Neuron (in vitro differentiated cells): ENCODE results near the gene GAB2.
A peak's percentile ranks its signal among the peaks of the same experiment; 100 is the strongest.

Experiments
- H2AFZ ChIP-seq: one replicate; pipeline ENCODE4 v1.6.1; 2013; ENCODE audit warnings: low read depth, mild to moderate bottlenecking, inconsistent platforms, low read length, moderate library complexity
- H3K27me3 ChIP-seq: one replicate; pipeline ENCODE4 v1.6.1; 2013; ENCODE audit warnings: low read length; ENCODE audit not compliant: insufficient read depth
- H3K36me3 ChIP-seq: one replicate; pipeline ENCODE4 v1.6.1; 2013; ENCODE audit warnings: low read length; ENCODE audit not compliant: insufficient read depth
- H3K4me1 ChIP-seq: one replicate; pipeline ENCODE4 v1.6.1; 2013; ENCODE audit warnings: low read length; ENCODE audit not compliant: insufficient read depth
- H3K4me3 ChIP-seq: 2 replicates; pipeline ENCODE4 v1.5.1; 2013; ENCODE audit warnings: mild to moderate bottlenecking, low read length, moderate library complexity
- H3K9me3 ChIP-seq: one replicate; pipeline ENCODE4 v1.6.1; 2013; ENCODE audit warnings: low read length

Gene GAB2

GRCh38 chr11:78349624-78350023 is 68.0 kb downstream of the GAB2 start:
- H3K4me1 ChIP-seq: peaks cover 30% of the 10 kb centered on the region
- no peak overlapping the region for H2AFZ ChIP-seq
- peak overlapping the region; percentile 15 for H3K4me3 ChIP-seq
- H3K36me3 ChIP-seq: no peaks in the 10 kb centered on the region
- H3K9me3 ChIP-seq: no peaks in the 10 kb centered on the region
- H3K27me3 ChIP-seq: no peaks in the 10 kb centered on the region

GRCh38 chr11:78349114-78349513 is 68.5 kb downstream of the GAB2 start:
- Histone ChIP-seq H3K27me3 (no peaks in the 10 kb centered on the region), H3K9me3 (no peaks in the 10 kb centered on the region), H3K4me3 (no peak overlapping the region), H2AFZ (no peak overlapping the region), H3K36me3 (no peaks in the 10 kb centered on the region), H3K4me1 (peaks cover 27% of the 10 kb centered on the region)

- Histone ChIP-seq H3K27me3 (no peaks in the 10 kb centered on the region), H3K4me1 (peaks cover 23% of the 10 kb centered on the region), H3K9me3 (no peaks in the 10 kb centered on the region), H3K4me3 (no peak overlapping the region), H2AFZ (no peak overlapping the region), H3K36me3 (no peaks in the 10 kb centered on the region)
These were observed 69.7 kb downstream of the GAB2 start for GRCh38 chr11:78347956-78348355.

- H3K27me3 ChIP-seq: no peaks in the 10 kb centered on the region
- H3K4me3 ChIP-seq: no peak overlapping the region
- H3K4me1 ChIP-seq: peaks cover 23% of the 10 kb centered on the region
- H3K36me3 ChIP-seq: no peaks in the 10 kb centered on the region
- H2AFZ ChIP-seq: no peak overlapping the region
- peaks cover 2% of the 10 kb centered on the region for H3K9me3 ChIP-seq
These were observed 70.8 kb downstream of the GAB2 start for GRCh38 chr11:78346799-78347198.

GRCh38 chr11:78345450-78345849 is 72.2 kb downstream of the GAB2 start:
- Histone ChIP-seq H2AFZ (no peak overlapping the region), H3K36me3 (no peaks in the 10 kb centered on the region), H3K9me3 (peaks cover 2% of the 10 kb centered on the region), H3K27me3 (no peaks in the 10 kb centered on the region), H3K4me3 (no peak overlapping the region), H3K4me1 (peaks cover 12% of the 10 kb centered on the region)

GRCh38 chr11:78344676-78345075 is 72.9 kb downstream of the GAB2 start:
- Histone ChIP-seq H2AFZ (no peak overlapping the region), H3K4me1 (peaks cover 4% of the 10 kb centered on the region)

GRCh38 chr11:78344094-78344493 is 73.5 kb downstream of the GAB2 start:
- Histone ChIP-seq H3K27me3 (no peaks in the 10 kb centered on the region), H3K4me1 (no peaks in the 10 kb centered on the region), H3K9me3 (peaks cover 2% of the 10 kb centered on the region), H2AFZ (no peak overlapping the region), H3K4me3 (no peak overlapping the region), H3K36me3 (no peaks in the 10 kb centered on the region)

More at GRCh38 chr11:78344676-78345075, 72.9 kb downstream of the GAB2 start:
- no peaks in the 10 kb centered on the region for H3K36me3 ChIP-seq
- H3K9me3 ChIP-seq: peaks cover 2% of the 10 kb centered on the region
- no peaks in the 10 kb centered on the region for H3K27me3 ChIP-seq
- no peak overlapping the region for H3K4me3 ChIP-seq

- Histone ChIP-seq H3K9me3 (peaks cover 2% of the 10 kb centered on the region), H3K4me1 (no peaks in the 10 kb centered on the region), H3K27me3 (no peaks in the 10 kb centered on the region), H3K4me3 (no peak overlapping the region), H2AFZ (no peak overlapping the region), H3K36me3 (no peaks in the 10 kb centered on the region)
These were observed 74.3 kb downstream of the GAB2 start for GRCh38 chr11:78343303-78343702.

GRCh38 chr11:78341841-78342240 is 75.8 kb downstream of the GAB2 start:
- no peak overlapping the region for H3K4me3 ChIP-seq
- H2AFZ ChIP-seq: no peak overlapping the region
- H3K4me1 ChIP-seq: peaks cover 6% of the 10 kb centered on the region
- H3K27me3 ChIP-seq: no peaks in the 10 kb centered on the region
- no peaks in the 10 kb centered on the region for H3K36me3 ChIP-seq
- peaks cover 2% of the 10 kb centered on the region for H3K9me3 ChIP-seq

- H2AFZ ChIP-seq: no peak overlapping the region
- no peaks in the 10 kb centered on the region for H3K27me3 ChIP-seq
- no peaks in the 10 kb centered on the region for H3K36me3 ChIP-seq
- H3K9me3 ChIP-seq: peaks cover 2% of the 10 kb centered on the region
- H3K4me1 ChIP-seq: peaks cover 6% of the 10 kb centered on the region
- H3K4me3 ChIP-seq: no peak overlapping the region
These were observed 77.1 kb downstream of the GAB2 start for GRCh38 chr11:78340530-78340929.

GRCh38 chr11:78339945-78340344 is 77.7 kb downstream of the GAB2 start:
- peaks cover 6% of the 10 kb centered on the region for H3K4me1 ChIP-seq
- peaks cover 2% of the 10 kb centered on the region for H3K9me3 ChIP-seq
- H3K27me3 ChIP-seq: no peaks in the 10 kb centered on the region
- no peak overlapping the region for H2AFZ ChIP-seq
- H3K4me3 ChIP-seq: no peak overlapping the region
- H3K36me3 ChIP-seq: no peaks in the 10 kb centered on the region

GRCh38 chr11:78339483-78339882 is 78.1 kb downstream of the GAB2 start:
- Histone ChIP-seq H3K36me3 (no peaks in the 10 kb centered on the region), H3K27me3 (no peaks in the 10 kb centered on the region), H3K9me3 (peaks cover 2% of the 10 kb centered on the region), H2AFZ (no peak overlapping the region), H3K4me1 (peaks cover 6% of the 10 kb centered on the region), H3K4me3 (no peak overlapping the region)

- Histone ChIP-seq H3K9me3 (peaks cover 2% of the 10 kb centered on the region), H2AFZ (no peak overlapping the region), H3K4me3 (no peak overlapping the region), H3K36me3 (no peaks in the 10 kb centered on the region), H3K27me3 (no peaks in the 10 kb centered on the region), H3K4me1 (peaks cover 6% of the 10 kb centered on the region)
These were observed 78.9 kb downstream of the GAB2 start for GRCh38 chr11:78338702-78339101.

- H3K4me1 ChIP-seq: peaks cover 6% of the 10 kb centered on the region
- H3K4me3 ChIP-seq: no peak overlapping the region
- H2AFZ ChIP-seq: no peak overlapping the region
- peaks cover 2% of the 10 kb centered on the region for H3K9me3 ChIP-seq
- no peaks in the 10 kb centered on the region for H3K36me3 ChIP-seq
- no peaks in the 10 kb centered on the region for H3K27me3 ChIP-seq
These were observed 79.5 kb downstream of the GAB2 start for GRCh38 chr11:78338138-78338537.
